ENCODE measurements around the gene MAGI1. TPM values are rescaled to one million over a fixed set of nuclear protein-coding genes. Genes with fewer than 3 reads are reported as not detected.

MAGI1 gene
- total and polyA plus RNA-seq, 10 donors = 3.5 to 104 (median 62.3) TPM

DNA sequence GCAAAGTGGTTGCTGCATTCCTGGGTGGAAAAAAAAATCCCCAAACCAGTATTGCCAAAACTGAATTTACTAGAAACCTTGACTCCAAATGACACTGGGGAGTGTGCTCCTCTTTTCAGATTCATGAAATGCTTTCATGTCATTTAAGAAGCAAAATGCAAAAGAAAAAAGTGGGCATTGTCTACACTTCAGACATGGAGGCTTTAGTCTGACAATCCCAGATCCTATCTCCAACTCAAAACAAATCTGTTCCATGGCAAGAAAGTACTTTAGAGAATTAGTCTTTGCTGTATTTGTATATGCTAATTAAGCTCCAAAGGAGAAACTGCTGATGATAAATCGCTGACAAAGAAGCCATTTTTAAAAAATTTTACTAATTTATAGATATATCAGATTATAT is 366.7 kb downstream of the MAGI1 start:
- H3K27ac ChIP-seq = no peak overlapping the region
- no peaks in the 10 kb centered on the region for H3K36me3 ChIP-seq
- DNase-seq = no peak
- no peaks in the 10 kb centered on the region for H3K27me3 ChIP-seq (replicated peaks in 1 of 7)
- H3K9me3 ChIP-seq = peaks cover 0 to 4% (median 0%) of the 10 kb centered on the region in 8 donors
- intact Hi-C loops (cut with DNase I; ENCODE audit: low total_unique reads) = no loop called here
- TF ChIP-seq POLR2A (IDR thresholded peaks at IDR 0.05) (no peak), POLR2AphosphoS5 (IDR thresholded peaks at IDR 0.05) (no peak)
- TF ChIP-seq, protein P1, sequence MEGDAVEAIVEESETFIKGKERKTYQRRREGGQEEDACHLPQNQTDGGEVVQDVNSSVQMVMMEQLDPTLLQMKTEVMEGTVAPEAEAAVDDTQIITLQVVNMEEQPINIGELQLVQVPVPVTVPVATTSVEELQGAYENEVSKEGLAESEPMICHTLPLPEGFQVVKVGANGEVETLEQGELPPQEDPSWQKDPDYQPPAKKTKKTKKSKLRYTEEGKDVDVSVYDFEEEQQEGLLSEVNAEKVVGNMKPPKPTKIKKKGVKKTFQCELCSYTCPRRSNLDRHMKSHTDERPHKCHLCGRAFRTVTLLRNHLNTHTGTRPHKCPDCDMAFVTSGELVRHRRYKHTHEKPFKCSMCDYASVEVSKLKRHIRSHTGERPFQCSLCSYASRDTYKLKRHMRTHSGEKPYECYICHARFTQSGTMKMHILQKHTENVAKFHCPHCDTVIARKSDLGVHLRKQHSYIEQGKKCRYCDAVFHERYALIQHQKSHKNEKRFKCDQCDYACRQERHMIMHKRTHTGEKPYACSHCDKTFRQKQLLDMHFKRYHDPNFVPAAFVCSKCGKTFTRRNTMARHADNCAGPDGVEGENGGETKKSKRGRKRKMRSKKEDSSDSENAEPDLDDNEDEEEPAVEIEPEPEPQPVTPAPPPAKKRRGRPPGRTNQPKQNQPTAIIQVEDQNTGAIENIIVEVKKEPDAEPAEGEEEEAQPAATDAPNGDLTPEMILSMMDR (IDR thresholded peaks at IDR 0.05 in 8 of 11, conservative IDR thresholded peaks at IDR 0.05 in 3 of 11) = no peak
- no peak overlapping the region for H3K4me3 ChIP-seq
- no peaks in the 10 kb centered on the region for H3K4me1 ChIP-seq
- WGBS, 5 donors = 53 to 76% (median 62%) methylated on average over 1 of the region's 1 CpG

GRCh38 chr3:65671004-65671403 is 367.7 kb downstream of the MAGI1 start:
- Histone ChIP-seq H3K27ac (no peak overlapping the region), H3K4me3 (no peak overlapping the region), H3K4me1 (no peaks in the 10 kb centered on the region), H3K36me3 (no peaks in the 10 kb centered on the region), H3K9me3 (peaks cover 0 to 4% (median 0%) of the 10 kb centered on the region in 8 donors), H3K27me3 (replicated peaks in 1 of 7) (no peaks in the 10 kb centered on the region)
- intact Hi-C loops (cut with DNase I; ENCODE audit: low total_unique reads) = no loop called here
- 68 to 87% (median 71%) methylated on average over 3 of the region's 3 CpGs for WGBS, 5 donors
- DNase-seq = no peak
- TF ChIP-seq POLR2A (IDR thresholded peaks at IDR 0.05) = no peak
- TF ChIP-seq, protein P1 (IDR thresholded peaks at IDR 0.05 in 8 of 11, conservative IDR thresholded peaks at IDR 0.05 in 3 of 11) = no peak
- no peak for TF ChIP-seq POLR2AphosphoS5 (IDR thresholded peaks at IDR 0.05)

DNA sequence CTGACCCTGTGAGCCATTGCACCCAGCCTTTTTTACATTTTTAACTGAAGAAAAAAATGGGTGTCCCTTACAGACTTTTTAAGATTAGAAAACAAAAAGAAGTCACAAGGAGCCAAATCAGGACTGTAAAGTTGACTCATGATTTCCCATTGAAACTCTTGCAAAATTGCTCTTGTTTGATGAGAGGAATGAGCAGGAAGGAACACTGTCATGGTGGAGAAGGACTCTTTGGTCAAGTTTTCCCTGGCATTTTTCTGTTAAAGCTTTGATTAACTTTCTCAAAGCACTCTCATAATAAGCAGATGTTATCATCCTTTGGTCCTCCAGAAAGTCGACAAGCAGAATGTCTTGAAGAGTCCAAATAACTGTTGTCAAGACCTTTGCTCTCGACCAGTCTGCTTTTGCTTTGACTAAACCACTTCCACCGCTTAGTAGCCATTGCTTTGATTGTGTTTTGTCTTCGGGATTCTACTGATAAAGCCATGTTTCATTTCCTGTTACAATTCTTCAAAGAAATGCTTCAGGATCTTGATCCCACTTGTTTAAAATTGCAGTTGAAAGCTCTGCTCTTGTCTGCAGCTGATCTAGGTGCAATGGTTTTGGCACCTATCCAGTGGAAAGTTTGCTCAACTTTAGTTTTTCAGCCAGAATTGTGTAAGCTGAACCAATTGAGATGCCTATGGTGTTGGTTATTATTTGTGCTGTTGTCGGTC is 369.4 kb downstream of the MAGI1 start:
- DNase-seq = no peak
- intact Hi-C loops (cut with DNase I; ENCODE audit: low total_unique reads) = no loop called here

GRCh38 chr3:65667963-65668362 is 370.8 kb downstream of the MAGI1 start:
- Histone ChIP-seq H3K36me3 (no peaks in the 10 kb centered on the region), H3K27ac (no peak overlapping the region), H3K4me1 (no peaks in the 10 kb centered on the region), H3K27me3 (replicated peaks in 1 of 7) (no peaks in the 10 kb centered on the region), H3K9me3 (peaks cover 0 to 4% (median 0%) of the 10 kb centered on the region in 8 donors), H3K4me3 (no peak overlapping the region)
- TF ChIP-seq, protein P1 (IDR thresholded peaks at IDR 0.05 in 8 of 11, conservative IDR thresholded peaks at IDR 0.05 in 3 of 11) = no peak
- TF ChIP-seq POLR2A (IDR thresholded peaks at IDR 0.05) = no peak
- no peak for TF ChIP-seq POLR2AphosphoS5 (IDR thresholded peaks at IDR 0.05)
- intact Hi-C loops (cut with DNase I; ENCODE audit: low total_unique reads) = no loop called here
- DNase-seq = no peak
- WGBS, 5 donors = 91 to 96% (median 93%) methylated on average over 4 of the region's 4 CpGs

More for the DNA sequence above, 369.4 kb downstream of the MAGI1 start:
- Histone ChIP-seq H3K4me3 (no peak overlapping the region), H3K36me3 (no peaks in the 10 kb centered on the region), H3K4me1 (no peaks in the 10 kb centered on the region), H3K27ac (no peak overlapping the region), H3K9me3 (peaks cover 0 to 4% (median 0%) of the 10 kb centered on the region in 8 donors), H3K27me3 (replicated peaks in 1 of 7) (no peaks in the 10 kb centered on the region)
- TF ChIP-seq, protein P1 (IDR thresholded peaks at IDR 0.05 in 8 of 11, conservative IDR thresholded peaks at IDR 0.05 in 3 of 11) = no peak
- TF ChIP-seq POLR2A (IDR thresholded peaks at IDR 0.05) (no peak), POLR2AphosphoS5 (IDR thresholded peaks at IDR 0.05) (no peak)
- WGBS, 5 donors = 64 to 79% (median 66%) methylated on average over 5 of the region's 5 CpGs
